Fibroblast of pulmonary artery (primary cell): ENCODE measurements around the gene CCDC78.

Source experiments
- DNase-seq: peaks from one replicate; pipeline ENCODE4 v3.0.0-alpha.2; 2010; ENCODE audit warnings: low read depth
- H3K4me3 ChIP-seq: replicated peaks from 2 replicates; pipeline ENCODE4 v1.5.1; 2011; ENCODE audit warnings: low read depth, mild to moderate bottlenecking, control low read depth, low read length, moderate library complexity
- TF ChIP-seq, protein P1 (sequence below): IDR thresholded peaks from 2 replicates; pipeline ENCODE4 v1.5.1; 2011; ENCODE audit warnings: mild to moderate bottlenecking, control low read depth, low read length, inconsistent platforms; ENCODE audit errors: missing control alignments

CCDC78 gene

DNA sequence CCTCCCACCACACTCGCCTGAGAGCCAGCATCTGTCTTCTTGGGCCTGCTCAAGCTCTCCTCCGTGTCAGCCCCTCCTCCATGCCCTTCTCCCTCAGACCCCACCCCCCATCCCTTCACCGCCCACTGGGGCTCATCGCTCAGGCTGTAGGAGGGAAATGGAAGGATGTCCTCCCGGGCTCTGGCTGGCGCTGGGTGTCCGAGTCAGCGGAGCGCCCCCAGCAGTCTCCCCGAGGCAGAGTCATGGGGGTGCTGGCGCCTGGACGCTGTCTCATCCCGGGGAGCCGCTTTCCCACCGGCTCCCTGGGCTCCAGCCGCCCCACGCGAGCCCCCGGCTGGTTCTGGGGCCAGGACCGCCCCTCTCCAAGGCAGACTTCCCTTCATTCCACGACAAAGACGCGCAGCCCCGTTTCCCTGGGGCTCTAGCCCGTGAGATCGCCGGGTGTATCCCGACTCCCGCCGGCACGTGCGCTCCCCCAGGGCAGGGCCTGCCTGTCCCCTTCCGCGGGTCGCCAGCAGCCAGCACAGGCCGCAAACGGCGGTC lies 5.7 kb downstream of the CCDC78 start:
- peak; percentile 67 for DNase-seq
- peak overlapping the region; percentile 70 for H3K4me3 ChIP-seq
- TF ChIP-seq, protein P1, sequence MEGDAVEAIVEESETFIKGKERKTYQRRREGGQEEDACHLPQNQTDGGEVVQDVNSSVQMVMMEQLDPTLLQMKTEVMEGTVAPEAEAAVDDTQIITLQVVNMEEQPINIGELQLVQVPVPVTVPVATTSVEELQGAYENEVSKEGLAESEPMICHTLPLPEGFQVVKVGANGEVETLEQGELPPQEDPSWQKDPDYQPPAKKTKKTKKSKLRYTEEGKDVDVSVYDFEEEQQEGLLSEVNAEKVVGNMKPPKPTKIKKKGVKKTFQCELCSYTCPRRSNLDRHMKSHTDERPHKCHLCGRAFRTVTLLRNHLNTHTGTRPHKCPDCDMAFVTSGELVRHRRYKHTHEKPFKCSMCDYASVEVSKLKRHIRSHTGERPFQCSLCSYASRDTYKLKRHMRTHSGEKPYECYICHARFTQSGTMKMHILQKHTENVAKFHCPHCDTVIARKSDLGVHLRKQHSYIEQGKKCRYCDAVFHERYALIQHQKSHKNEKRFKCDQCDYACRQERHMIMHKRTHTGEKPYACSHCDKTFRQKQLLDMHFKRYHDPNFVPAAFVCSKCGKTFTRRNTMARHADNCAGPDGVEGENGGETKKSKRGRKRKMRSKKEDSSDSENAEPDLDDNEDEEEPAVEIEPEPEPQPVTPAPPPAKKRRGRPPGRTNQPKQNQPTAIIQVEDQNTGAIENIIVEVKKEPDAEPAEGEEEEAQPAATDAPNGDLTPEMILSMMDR, result peak; percentile 18

DNA sequence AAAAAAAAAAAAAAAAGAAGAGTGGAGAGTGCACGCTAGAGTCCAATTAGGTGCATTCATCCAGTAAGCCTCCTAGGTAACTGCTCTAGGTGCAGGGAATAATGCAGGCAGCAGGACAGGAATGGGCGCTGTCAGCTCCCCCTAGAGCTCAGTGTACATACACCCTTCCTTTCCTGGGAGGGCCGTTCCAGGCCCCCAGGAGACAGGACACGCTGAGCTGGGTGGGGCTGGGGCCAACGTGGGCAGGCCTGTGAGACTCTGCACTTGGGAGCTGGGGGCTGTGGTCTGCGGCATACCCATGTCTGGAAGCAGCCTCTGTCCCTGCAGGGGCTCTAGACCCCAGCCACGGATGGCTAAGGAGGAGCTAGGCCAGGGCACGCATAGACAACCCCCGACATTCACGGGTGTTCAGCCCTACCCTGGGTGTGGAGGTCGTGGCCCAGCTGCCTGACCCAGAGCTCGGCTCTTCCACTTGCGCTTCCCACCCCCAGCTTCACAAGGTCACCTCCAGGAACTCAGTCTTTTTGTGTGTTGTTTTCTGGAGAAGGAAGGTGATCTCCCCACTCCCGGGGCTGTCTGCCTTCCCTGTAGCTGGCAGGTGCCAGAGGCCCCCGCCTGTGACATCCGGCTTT lies 6.3 kb downstream of the CCDC78 start:
- TF ChIP-seq, protein P1, result peak; percentile 19
- H3K4me3 ChIP-seq, result peak overlapping the region; percentile 70
- DNase-seq, result no peak

DNA sequence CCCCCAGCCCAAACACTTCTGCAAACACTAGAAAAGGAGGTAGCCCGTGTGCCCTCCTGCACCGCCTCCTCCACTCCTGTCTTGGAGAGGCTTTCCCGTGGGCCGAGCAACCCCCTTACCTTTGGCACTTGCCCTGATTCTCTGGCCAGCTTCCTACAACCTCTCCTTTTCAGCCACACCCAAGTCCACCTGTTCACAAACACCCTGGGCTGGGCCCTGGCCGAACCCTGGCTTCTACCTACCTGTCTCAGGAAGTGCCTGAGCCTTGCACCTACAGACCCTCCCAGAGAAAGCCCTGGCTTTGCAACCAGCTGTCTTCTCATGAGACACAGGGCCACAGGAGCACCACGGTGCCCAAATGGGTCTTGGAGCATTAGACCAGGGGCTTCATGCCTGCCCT lies 7.3 kb downstream of the CCDC78 start:
- TF ChIP-seq, protein P1, result no peak
- H3K4me3 ChIP-seq, result no peak overlapping the region
- DNase-seq, result no peak

DNA sequence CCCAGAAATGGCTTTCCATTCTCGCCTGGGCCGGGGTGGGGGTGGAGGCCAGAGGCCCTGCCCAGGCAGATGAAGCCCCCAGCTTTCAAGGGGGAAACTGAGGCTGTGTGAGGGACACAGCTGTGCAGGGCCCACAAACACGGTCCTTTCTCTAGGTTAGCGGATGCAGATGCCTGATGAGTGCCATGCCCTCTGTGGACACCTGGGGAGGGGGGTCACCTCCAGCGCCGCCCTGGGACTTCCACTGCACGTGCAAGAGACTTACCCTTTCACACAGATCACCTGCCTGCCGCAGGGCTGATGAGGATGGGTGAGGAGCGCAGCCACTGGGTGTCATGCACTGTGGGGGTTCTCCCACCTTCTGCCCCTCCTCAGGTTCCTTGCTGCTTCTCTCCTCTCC lies 7.9 kb downstream of the CCDC78 start:
- TF ChIP-seq, protein P1, result no peak
- DNase-seq, result no peak
- no peak overlapping the region for H3K4me3 ChIP-seq

DNA sequence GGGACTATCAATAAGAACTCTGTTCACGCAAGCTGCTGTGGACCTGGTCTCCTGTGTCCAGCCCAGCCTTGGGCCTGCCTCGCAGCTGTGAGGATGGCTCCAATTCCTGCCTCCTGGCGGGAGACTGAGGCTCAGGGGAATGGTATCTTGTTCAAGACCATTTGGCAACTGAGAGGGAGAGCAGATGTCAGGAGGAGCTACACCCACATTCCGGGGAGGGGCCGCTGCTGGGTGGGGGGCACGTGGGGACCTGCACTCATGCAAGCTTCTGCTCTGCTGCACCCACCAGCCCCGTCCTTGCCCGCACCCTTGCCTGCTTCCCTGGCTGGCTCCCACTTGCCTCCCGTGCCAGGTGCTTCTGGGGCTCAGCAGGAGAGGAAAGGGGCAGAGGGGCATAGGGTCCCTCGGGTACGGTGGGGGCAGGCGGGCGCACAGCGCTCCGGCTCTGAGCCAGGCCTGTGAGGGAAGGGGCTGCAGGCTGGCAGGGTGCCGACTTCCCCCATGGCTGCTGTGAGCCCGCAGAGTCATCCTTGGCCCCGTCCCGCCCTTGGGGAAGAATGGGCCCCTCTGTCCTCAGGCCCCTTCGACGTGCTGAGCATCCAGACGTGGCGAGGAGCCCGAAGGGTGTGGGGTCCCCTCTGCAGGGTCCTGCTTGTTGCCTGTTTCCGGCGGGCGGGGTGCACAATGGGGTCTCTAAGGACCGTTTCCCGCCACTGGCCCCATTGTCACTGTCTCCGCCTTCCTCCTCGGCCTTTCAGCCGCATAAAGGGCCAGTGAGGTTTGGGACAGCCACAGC lies 8.6 kb downstream of the CCDC78 start:
- no peak overlapping the region for H3K4me3 ChIP-seq
- TF ChIP-seq, protein P1, result no peak
- DNase-seq, result no peak

DNA sequence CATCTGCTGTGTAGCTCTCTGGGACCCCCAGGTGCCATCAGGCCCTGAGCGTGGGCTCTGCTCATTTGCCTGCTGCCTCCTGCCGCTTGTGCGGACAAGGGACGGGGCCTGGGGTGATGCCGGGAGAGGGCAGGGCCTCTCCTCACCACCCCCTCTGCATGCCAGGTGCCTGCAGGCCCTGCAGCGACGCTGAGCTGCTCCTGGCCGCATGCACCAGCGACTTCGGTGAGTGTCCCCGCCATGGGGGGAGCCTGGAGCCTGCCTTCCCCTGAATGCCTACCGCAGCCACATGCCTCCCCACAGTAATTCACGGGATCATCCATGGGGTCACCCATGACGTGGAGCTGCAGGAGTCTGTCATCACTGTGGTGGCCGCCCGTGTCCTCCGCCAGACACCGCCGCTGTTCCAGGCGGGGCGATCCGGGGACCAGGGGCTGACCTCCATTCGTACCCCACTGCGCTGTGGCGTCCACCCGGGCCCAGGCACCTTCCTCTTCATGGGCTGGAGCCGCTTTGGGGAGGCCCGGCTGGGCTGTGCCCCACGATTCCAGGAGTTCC lies 9.4 kb downstream of the CCDC78 start:
- TF ChIP-seq, protein P1, result no peak
- no peak for DNase-seq
- H3K4me3 ChIP-seq, result no peak overlapping the region
